Dedifferentiated amniotic fluid mesenchymal stem cell (primary cell): ENCODE measurements around the gene RPL13A.
"Not testable (repeated sequence)": the region's sequence is repeated elsewhere in the genome, so short reads cannot be mapped to it uniquely, and the experiment has no call there.

Experiments used
- DNase-seq: peaks from one replicate; pipeline ENCODE4 v3.0.0-alpha.2; 2016; ENCODE audit errors: extremely low spot score

Gene RPL13A

DNA sequence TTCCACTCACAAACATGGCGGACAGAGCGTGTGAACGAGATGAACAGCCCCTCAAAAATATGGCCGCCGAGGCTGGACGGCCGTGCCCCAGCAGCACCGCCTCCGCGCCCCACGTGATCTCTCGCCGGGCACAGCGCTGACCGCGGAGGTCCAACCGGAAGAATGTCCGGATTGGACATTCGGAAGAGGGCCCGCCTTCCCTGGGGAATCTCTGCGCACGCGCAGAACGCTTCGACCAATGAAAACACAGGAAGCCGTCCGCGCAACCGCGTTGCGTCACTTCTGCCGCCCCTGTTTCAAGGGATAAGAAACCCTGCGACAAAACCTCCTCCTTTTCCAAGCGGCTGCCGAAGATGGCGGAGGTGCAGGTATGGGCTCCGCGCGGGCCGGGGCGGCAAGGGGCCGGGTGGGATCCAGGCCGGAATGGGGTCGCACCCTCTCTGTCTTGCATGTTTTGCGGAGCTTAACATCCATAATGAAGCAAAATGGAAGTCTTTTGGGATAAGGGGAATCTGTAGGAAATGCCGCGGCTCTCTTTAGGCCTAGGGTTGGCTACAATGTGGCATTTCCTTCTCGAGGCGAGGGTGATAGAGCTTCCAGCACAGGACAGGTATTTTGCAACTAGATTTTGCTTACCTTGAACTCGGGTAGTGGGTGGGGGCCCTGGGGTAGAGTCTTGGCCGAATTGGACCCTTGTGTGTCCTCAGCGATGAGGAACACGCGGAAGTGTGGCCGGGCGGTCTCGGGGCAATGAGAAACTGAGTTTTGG, at the start of gene RPL13A:
Gene RPL13A, plus strand, starts transcription at position 332 of the 769 bp plus-strand sequence. Its CDS starts 22 bp downstream, at position 354.
- DNase-seq, result peak; percentile 98

DNA sequence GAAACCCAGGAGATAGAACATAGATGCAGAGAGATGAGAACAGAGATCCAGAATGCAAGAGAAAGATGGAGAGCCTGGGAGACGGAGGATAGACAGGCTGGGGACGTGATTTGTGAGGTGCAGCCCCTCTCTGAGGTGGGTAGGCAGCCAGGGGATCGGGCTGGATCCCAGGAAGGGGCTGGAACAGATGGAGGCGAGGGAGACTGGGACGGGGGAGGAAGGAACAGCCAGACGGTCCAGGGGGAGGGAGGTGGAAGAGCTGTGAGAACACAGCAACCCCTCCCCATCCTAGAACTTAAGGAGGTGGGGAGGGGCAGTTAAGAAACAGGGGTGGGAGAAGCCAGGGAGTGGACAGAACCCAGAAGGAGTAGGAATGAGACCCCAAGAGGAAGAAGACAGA, 49.1 kb upstream of the RPL13A start:
- no peak for DNase-seq

DNA sequence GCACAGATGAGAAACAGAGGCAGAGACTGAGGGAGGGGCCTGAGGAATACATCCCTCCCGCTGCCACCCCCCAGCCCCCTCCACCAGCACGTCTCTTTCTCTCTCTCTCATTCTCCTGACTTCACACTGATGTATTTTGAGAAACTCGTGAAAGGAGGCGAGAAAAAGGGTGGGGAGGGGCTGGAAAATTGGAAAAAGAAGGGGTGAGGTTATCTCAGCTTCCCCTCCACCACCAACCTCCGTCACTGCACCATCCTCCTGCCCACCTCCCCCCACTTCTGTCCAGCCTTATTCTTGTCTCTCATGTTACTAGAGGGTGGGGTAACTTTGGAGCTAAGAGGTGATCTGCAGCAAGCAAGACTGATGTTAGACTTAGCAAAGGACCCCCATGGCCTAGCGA, 47.6 kb upstream of the RPL13A start:
- no peak for DNase-seq

DNA sequence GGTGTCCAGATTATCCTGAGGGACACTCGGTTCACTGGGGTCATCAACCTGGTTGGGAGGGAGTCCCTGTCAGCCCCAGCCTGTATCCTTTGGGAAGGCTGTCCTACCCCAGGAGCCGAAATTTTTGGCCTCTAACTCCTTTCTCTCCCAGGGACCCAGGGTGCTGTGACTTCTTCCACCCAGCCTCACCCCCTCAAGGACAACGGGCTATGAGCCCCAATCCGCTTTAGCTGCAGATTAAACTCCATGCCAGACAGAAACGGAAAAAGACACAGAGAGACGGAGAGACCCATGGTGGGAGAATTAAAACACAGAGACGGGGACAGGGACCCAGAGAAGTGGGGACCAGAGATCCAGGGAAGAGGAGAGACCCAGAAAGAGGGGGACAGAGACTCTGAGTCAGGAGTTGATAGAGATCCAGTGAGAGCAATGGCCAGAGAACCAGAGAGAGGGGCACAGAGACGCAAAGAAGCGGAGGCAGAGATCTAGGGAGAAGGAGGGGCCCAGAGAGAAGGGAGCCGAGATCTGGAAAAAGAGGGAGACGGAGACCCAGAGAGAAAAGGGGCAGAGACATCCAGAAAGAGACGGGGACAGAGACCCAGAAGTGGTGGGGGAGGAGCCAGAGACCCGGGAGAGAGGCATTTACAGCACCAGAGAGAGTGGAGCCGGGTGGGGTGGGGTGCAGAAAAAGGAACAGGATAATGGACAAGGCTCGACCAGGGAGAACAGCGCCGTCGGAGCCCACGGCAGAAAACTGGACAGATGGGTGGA, 46.8 kb upstream of the RPL13A start:
- no peak for DNase-seq

DNA sequence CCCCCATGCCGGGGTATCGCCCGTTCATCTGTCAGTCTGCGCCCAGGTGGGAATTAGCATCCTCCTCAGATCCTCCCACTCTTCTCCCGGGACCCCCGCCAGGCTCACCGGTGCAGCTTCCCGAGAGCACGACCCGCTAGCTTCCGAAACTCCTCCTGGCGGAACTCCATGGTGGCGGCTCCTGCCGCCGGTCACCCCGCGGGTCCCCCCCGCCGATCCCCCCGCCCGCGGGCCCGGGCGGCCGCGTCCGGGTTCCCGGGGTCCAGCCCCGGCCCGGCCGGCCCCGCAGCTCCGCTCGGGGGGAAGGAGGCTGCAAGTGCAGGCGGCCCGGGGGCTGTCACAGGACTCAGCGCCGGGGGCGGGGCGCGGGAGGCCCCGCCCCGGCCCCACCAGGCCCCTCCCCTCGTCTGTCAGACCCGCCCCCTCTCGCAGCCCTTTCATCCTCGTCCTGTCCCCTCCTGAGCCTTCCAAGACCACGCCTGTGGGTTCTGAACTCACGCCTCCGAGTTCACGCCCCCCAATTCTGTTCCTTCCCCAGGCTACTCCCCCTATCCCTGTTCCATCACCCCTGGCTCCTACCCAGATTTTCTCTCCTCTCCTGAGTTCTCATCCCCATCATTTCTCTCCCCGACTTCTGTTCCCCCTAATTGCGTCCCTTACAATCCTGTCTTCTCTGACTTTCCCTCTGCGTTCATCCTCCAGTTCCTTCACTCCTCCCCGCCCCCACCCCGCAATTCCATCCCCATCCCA, 46.0 kb upstream of the RPL13A start, which contains the start of gene SLC17A7:
Gene SLC17A7, minus strand, starts transcription at position 318 of the 750 bp plus-strand sequence. Its CDS starts 148 bp downstream, at position 170.
- DNase-seq, result no peak

DNA sequence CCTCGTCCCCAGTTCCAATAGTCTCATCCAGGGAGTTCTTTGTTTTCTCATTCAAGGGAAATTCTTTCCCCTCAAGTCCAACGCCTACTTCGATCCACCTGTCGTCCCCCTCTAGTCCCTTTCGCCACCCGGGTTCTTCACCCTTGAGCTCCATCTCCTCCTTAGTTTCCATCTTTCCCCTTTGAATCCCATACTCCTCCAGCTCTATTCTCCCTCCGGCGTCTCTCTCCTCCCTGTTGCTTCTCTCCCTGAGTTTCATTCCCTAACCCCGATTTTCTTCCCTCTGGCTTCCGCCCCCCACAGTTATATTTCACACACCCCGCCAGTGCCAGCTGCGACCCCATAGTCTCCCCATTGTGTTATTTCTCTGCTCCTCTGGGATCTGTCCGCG, 45.5 kb upstream of the RPL13A start:
- no peak for DNase-seq

DNA sequence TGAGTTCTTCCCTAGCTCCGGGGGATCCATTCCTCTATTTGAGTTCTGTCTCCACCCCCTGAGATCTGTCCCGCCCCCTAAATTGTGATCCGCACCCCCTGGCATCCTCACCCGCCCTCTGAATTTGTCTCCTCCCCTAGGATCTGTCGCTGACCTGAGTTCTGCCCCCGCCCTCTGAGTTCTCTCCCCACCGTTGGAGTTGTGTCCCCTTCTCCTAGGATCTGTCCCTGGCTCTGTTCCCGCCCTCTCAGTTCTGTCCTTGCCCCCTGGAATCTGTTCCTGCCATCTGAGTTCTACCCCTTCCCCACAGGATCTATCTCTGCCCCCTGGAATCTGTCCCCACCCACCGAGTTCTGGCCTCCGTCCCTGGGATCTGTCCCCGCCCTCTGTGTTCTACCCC, 45.1 kb upstream of the RPL13A start:
- DNase-seq, result no peak

DNA sequence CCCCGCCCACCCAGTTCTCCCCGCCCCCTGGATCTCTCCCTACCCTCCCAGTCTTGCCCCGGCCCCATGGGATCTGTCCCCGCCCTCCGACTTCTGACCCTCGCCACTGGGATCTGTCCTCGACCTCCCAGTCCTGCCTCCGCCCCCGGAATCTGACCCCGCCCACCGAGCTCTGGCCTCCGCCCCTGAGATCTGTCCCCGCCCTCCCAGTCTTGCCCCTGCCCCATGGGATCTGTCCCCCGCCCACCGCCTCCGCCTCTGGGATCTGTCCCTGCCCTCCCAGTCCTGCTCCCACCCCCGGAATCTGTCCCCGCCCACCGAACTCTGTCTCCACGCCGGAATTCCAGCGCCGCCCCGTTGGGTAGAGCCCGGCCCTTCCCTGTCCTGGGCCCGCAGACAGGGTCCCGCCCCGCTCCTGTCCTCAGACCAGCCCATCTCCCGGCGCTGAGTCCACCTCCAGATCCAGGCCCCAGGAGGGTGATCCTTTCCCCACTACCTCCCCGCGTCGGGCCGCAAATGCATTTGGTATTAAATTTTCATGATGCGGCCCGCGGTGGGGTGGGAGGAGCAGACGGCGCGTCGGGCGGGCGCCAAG, 44.5 kb upstream of the RPL13A start:
- peak; percentile 63 for DNase-seq

DNA sequence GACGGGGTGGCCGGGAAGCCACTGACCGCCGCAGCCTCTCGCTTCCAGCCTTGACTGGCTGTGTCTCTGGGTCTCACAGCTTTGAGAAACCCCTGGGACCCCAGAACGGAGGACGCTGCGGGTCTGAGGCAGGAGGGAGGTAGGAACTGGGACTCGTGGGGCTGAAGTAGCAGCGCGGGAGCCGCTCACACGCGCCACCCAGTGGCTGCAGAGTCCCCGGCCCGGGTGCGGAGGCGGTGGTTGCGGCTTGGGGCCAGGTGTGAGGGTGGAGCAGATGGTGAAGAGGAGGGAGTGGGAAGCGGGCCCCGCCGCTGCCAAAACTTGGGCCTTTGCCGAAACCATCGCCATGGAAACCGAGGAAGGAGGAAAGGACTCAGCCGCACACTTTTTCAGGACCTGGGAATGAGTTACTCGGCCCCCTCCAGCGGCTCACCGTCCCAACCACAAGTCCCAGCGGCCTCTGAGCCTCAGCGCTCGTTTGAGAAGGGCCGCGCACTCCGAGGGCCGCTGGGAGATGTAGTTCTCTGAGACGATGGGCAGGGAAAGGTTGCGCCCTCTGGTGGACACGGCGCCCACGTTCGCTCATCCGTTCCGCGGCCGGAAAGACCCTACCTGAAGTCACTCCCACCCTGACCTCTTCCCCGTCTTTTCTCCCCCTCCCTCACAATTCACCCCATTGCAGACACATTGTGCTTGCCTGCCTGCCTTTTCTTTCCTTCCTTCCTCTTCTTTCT, 43.9 kb upstream of the RPL13A start:
- DNase-seq, result peak; percentile 95

DNA sequence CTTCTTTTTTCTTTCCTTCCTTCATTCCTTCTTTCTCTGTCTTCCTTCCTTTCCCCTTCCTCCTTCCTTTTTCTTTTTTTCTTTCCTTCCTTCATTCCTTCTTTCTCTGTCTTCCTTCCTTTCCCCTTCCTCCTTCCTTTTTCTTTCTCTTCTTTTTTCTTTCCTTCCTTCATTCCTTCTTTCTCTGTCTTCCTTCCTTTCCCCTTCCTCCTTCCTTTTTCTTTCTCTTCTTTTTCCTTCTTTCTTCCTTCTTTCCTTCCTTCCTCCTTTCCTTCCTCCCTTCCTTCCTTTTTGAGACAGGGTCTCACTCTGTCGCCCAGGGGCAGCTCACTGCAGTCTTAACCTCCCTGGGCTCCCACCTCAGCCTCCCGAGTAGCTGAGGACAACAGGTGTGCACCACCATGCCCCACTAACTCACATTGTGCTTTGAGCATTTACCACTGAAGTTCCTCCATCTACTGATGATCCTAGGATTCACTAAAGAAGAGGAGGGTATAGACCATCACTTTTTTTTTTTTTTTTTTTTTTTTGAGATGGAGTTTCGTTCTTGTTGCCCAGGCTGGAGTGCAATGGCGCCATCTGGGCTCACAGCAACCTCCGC, 43.2 kb upstream of the RPL13A start:
- not testable (repeated sequence) for DNase-seq

DNA sequence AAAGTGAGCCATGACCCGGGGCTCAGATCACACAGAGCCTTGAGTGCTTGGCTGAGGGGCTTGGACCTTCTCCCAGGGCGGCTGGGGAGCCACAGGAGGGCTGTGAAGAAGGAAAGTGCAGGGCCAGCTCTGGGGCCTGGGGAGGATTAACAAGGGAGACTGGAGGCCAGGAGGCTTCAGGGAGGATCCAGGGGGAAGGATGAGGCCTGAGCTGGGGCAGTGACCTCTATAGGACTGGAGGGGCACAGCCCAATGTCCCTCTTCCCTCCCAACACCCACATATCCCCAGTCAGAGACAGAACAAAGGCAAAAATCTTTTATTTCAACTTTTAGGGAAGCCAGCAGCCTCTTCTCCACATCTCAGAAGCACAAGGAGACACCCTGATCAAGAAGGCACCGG, 41.4 kb upstream of the RPL13A start:
- DNase-seq, result no peak

DNA sequence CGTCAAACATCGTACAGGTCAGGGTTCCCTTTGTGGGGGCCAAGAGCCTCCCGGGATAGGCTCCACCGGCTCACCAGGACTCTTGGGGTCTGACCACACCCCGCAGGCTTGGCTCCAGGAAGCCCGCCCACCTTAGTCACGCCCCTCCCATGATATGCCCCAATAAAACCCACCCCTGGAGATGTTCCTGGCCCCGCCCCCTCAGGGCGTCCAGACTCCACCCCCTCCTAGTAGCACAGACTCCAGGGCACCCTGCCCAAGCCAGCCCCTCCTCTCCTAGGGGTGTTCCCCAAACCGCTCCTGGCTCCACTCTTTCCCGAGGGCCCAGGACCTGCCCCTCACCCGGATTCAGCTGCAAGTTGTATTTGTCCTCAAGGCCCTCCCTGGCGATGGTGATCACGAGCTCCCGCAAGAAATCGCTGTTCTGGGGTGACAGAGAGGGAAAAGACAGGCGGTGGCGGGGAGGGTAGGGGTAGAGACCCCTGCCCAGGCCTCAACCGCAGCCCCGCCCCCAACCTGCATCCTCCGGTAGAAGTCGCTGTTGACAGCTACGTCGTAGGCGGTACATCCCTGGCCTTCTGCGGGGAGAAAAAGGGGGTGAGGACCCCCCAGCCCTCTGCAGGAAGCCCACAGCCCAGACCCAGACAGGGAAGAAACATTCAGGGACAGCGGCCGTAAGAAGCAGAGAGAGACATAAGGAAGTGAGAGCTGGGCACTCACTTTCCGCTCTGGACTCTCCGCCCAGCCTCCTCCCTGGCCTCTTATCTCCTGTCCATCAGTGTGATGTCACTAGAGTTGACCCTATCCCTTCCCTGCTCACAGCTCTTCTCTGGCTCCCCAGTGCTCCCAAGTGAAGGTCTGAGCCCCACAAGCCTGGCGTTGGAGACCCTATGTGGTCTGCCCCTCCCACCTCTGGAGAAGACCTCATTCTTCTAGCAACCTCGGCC, 39.6 kb upstream of the RPL13A start:
- DNase-seq, result no peak

DNA sequence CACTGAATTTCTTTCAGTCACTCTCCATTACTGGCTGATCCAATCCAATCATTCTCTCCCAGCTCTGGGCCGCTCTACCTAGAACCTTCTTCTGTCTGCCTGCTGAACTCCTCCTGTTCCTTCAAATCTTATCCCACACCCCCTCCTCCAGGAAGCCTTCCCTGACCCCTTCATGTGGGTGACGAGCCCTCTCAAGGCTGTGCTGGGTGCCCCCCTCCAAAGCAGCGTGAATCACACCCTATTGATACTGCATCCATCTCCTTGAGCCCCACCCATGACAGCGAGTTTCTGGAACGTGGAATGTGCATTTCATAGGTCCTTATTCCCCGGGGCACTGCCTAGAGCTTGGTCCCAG, 39.0 kb upstream of the RPL13A start:
- DNase-seq, result no peak

DNA sequence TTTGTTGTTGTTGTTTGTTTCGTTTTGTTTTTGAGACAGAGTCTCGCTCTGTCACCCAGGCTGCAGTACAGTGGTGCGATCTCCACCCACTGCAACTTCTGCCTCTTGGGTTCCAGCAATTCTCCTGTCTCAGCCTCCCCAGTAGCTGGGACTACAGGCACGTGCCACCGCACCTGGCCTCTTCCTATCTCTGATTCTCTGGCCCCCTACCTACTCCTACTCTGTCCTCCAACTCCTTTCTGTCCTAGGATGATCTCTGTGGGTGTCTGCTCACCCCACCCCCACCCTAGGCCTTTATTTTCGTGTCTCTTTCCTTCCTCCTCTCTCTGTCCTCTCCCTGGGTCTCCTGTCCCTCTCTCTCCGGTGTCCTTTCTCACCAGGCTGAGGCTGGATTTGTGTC, 37.0 kb upstream of the RPL13A start:
- no peak for DNase-seq

DNA sequence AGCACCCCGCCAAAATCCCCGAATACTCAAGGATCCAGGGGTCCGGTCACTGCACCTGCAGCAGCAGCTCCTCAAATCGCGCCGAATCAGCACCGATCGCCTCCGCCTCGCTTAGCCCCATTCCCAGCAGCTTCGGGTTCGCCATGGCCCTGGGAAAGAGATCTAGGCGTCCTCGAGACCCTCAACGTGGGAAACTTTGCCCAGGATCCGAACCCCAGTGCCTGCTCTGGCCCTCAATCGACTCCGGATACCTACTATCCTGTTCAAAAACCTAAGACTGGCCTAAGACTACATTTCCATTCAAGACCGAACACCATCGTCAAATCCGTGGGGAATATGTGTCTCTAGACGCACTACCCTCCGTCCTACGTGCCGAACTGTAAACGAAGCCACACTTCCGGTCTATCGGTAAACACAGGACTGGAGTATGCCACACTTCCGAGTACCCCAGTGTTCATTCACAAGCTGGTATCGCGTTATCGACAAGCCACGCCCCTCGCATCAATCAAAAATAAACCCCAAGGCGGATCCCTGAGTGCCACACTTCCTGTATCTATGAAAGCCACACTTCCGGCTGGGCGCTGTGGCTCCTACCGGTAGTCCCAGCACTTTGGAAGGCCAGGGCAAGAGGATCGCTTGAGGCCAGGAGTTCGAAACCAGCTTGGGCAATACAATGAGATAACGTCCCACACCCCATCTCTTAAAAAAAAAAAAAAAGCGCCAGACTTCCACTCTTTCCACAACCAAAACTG, 35.8 kb upstream of the RPL13A start, which contains the start of gene PIH1D1:
Gene PIH1D1, minus strand, starts transcription at position 385 of the 752 bp plus-strand sequence. Its CDS starts 240 bp downstream, at position 145.
- peak; percentile 99 for DNase-seq

DNA sequence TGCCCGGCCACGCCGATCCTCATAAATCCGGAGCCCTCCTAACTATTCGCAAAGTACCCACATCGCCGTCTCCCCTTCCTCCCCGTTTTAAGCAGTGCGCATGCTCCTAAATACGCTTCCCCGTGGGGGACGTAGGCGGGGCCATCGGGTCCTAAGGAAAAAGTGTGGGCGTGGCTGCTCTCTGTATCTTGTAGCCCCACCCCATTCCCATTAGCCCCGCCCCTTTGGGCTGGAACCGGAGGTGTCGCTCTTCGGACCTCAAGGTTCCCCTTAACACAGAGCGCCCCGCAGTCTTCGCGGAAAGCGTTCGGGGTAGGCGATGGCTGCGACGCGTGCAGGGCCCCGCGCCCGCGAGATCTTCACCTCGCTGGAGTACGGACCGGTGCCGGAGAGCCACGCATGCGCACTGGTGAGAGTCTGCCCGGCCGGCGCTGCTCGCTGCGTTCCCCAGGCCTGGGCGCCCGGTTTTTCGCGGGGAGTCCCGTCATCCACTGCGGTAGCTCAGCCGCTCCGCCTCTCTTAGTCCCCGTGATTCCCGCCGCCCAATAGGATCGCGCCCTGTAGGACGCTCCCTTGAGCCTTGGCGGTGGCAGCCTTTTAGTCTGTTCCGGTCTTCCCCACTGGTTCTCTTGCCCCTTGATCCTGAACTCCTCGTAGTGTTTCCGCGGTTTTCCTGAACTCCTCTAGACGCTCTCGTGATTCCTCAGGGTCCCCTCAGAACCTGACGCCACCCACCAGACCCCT, 34.2 kb upstream of the RPL13A start, which contains the start of gene ALDH16A1:
Gene ALDH16A1, plus strand, starts transcription at position 213 of the 744 bp plus-strand sequence. Its CDS starts 107 bp downstream, at position 320.
- peak; percentile 99 for DNase-seq

DNA sequence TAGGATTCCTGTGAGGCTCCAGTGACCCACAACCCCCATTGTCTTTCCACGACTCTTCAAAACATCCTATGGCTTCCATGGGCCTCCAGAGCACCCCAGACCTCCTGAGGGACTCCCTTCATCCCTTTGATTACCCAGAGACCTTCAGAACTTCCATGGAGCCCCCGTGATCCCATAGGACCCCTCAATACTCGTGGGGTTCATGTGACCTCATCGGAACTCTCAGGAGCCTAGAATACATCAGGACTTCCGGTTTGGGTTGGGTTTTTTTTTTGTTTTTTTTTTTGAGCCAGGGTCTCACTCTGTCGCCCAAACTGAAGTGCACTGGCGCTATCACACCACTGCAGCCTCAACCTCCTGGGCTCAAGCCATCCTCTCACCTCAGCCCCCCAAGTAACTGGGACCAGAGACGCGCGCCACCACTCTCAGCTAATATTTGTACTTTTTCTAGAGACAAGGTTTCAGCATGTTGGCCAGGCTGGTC, 33.6 kb upstream of the RPL13A start:
- DNase-seq, result no peak

DNA sequence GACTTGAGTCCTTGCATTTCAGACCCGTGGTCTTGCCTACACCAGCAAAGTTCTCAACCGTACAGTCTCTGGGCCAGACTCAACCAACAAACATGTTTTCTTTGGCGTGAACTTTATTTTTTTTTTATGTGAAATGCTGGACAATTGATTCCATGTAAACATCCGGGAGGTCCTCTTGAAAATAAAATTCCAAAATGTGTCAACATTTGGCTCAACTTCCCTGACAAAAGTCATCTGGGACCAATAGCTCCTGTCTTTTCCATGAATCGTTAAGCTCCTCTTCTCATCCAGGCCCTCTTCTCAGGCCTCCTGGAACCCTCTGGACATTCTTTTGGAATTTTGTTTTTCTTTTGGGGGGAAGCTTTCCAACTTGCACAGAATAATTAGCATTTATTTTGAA, 31.6 kb upstream of the RPL13A start:
- peak; percentile 17 for DNase-seq
